Measurements from ENCODE around the gene CSTF2T. TPM values are rescaled to one million over a fixed set of nuclear protein-coding genes. Genes with fewer than 3 reads are reported as not detected.

CSTF2T gene
- total and polyA plus RNA-seq, 2 donors (not counting 3 experiments of a cell fraction or from before 2014, with no cell fraction given), result 4.8 to 19.8 TPM

GRCh38 chr10:51718804-51719291 is 19.5 kb upstream of the CSTF2T start:
- Histone ChIP-seq H3K27ac (ENCODE audit: insufficient read depth, low read depth, low read length) (no peak overlapping the region), H3K4me3 (replicated peaks in 1 of 3; ENCODE audit: insufficient read depth in 1 of 3, low read depth in 1 of 3, low read length in 3 of 3) (no peak overlapping the region)
- no TSS peak for BruUV-seq (replicated peaks)

More at GRCh38 chr10:51718804-51719291, 19.5 kb upstream of the CSTF2T start:
- no peak for DNase-seq (ENCODE audit: low read depth, low spot score)
- Histone ChIP-seq H4K20me1 (replicated peaks; ENCODE audit: control insufficient read depth, extremely low read depth, insufficient read depth, low read length) (no peaks in the 10 kb centered on the region), H3K27me3 (ENCODE audit: control insufficient read depth in 2 of 2, insufficient read depth in 2 of 2, low read length in 2 of 2) (no peaks in the 10 kb centered on the region), H3K9me3 (replicated peaks; ENCODE audit: control insufficient read depth, insufficient read depth, low read length) (no peaks in the 10 kb centered on the region), H3K4me2 (ENCODE audit: insufficient read depth, low read length) (no peak overlapping the region), H3K36me3 (ENCODE audit: control insufficient read depth in 2 of 2, extremely low read depth in 1 of 2, insufficient read depth in 2 of 2, low read length in 2 of 2) (no peaks in the 10 kb centered on the region), H2AFZ (ENCODE audit: low read depth, low read length) (no peak overlapping the region), H3K4me1 (ENCODE audit: control insufficient read depth, extremely low read depth, insufficient read depth, low read length) (no peaks in the 10 kb centered on the region), H3K9me1 (replicated peaks; ENCODE audit: control insufficient read depth, extremely low read depth, insufficient read depth, low read length) (no peaks in the 10 kb centered on the region), H3K9ac (replicated peaks; ENCODE audit: extremely low read depth, insufficient read depth, low read length) (no peak overlapping the region), H3K79me2 (ENCODE audit: control insufficient read depth, insufficient read depth, low read length) (no peaks in the 10 kb centered on the region)
- POLR2A ChIA-PET, result no interaction called here
- intact Hi-C loops (cut with micrococcal nuclease) (no loop called here), dilution Hi-C loops (cut with MboI; ENCODE audit: extremely low pct_ligation_motif_present, low sequenced_read_pairs) (no loop called here)
- FAIRE-seq, result no peak
- TF ChIP-seq MAX (IDR thresholded peaks at IDR 0.05; ENCODE audit: insufficient read depth, insufficient read length) (no peak), POLR2AphosphoS5 (IDR thresholded peaks at IDR 0.05; ENCODE audit: insufficient read depth, low read depth, low read length) (no peak), JUN (IDR thresholded peaks at IDR 0.05; ENCODE audit: borderline replicate concordance, insufficient read depth, insufficient read length, low read depth) (no peak), FOS (IDR thresholded peaks at IDR 0.05; ENCODE audit: borderline replicate concordance, insufficient read depth, low read length) (no peak), EZH2 (IDR thresholded peaks at IDR 0.05; ENCODE audit: borderline replicate concordance, low read depth, low read length, severe bottlenecking) (no peak), POLR2A (IDR thresholded peaks at IDR 0.05; ENCODE audit: low read depth, low read length) (no peak), MYC (IDR thresholded peaks at IDR 0.05; ENCODE audit: low read depth, low read length) (no peak), GATA2 (IDR thresholded peaks at IDR 0.05; ENCODE audit: insufficient read depth, insufficient read length, low read depth, low read length) (no peak)
- TF ChIP-seq, protein P1, sequence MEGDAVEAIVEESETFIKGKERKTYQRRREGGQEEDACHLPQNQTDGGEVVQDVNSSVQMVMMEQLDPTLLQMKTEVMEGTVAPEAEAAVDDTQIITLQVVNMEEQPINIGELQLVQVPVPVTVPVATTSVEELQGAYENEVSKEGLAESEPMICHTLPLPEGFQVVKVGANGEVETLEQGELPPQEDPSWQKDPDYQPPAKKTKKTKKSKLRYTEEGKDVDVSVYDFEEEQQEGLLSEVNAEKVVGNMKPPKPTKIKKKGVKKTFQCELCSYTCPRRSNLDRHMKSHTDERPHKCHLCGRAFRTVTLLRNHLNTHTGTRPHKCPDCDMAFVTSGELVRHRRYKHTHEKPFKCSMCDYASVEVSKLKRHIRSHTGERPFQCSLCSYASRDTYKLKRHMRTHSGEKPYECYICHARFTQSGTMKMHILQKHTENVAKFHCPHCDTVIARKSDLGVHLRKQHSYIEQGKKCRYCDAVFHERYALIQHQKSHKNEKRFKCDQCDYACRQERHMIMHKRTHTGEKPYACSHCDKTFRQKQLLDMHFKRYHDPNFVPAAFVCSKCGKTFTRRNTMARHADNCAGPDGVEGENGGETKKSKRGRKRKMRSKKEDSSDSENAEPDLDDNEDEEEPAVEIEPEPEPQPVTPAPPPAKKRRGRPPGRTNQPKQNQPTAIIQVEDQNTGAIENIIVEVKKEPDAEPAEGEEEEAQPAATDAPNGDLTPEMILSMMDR (IDR thresholded peaks at IDR 0.05; ENCODE audit: extremely low read depth in 1 of 2, insufficient read depth in 1 of 2, low read depth in 1 of 2, low read length in 2 of 2), result no peak
- CTCF ChIA-PET, result interaction anchor here (1.2 kb wide), 1 partner anchor 285 kb away, joined by 4 read pairs; no protein-coding TSS in a partner anchor

Data from endothelial cell of umbilical vein (primary cell).